Spinal cord (tissue), 10 donors: ENCODE measurements around the gene TMEM94. TPM values are rescaled to one million over a fixed set of nuclear protein-coding genes. Genes with fewer than 3 reads are reported as not detected.
A peak's percentile ranks its signal among the peaks of the same experiment; 100 is the strongest.

Experiments used
- DNase-seq, 6 donors: peaks; one replicate each; pipeline versions ENCODE4 v3.0.0 to v3.0.0-alpha.2; 2013 to 2015; ENCODE audit warnings: low spot score in 6 of 6, low read depth in 4 of 6
- H3K27ac ChIP-seq: one replicate; pipeline ENCODE4 v1.5.1; 2013; ENCODE audit warnings: low read depth, low read length, control low read depth
- H3K27me3 ChIP-seq: one replicate; pipeline ENCODE4 v1.6.1; 2013; ENCODE audit warnings: low read length; ENCODE audit not compliant: control insufficient read depth, insufficient read depth
- H3K36me3 ChIP-seq: one replicate; pipeline ENCODE4 v1.6.1; 2013; ENCODE audit warnings: low read length; ENCODE audit not compliant: control insufficient read depth, insufficient read depth
- H3K4me1 ChIP-seq: one replicate; pipeline ENCODE4 v1.6.1; 2013; ENCODE audit warnings: low read length; ENCODE audit not compliant: control insufficient read depth, insufficient read depth
- H3K4me3 ChIP-seq: one replicate; pipeline ENCODE4 v1.5.1; 2013; ENCODE audit warnings: low read depth, low read length, control low read depth
- H3K9me3 ChIP-seq: one replicate; pipeline ENCODE4 v1.6.1; 2013; ENCODE audit warnings: low read length; ENCODE audit not compliant: control insufficient read depth, insufficient read depth
- WGBS: methylation state at CpG from one replicate; pipeline ENCODE4 v1.1.5; 2013; ENCODE audit warnings: missing lambda C conversion rate; ENCODE audit not compliant: insufficient coverage; 5-methylcytosine and 5-hydroxymethylcytosine counted together
- polyA plus RNA-seq, 2 donors: library from polyadenylated mRNA; unstranded; fragments of 120-200 nt; gene quantifications; one replicate each; pipeline ENCODE4 v1.2.1, GENCODE V29; 2013; ENCODE audit not compliant: insufficient read length in 2 of 2
- total RNA-seq, 2 donors: library from RNA; depleted of rRNA in 1 of 2; stranded (reverse); fragments of 120-200 nt in 1 of 2; fragments of >200 nt in 1 of 2; gene quantifications; one replicate each; pipeline versions ENCODE4 v1.2.3 to v1.2.4, GENCODE V29; 2013 to 2014
- donor health status: healthy.

TMEM94 gene
- total and polyA plus RNA-seq, 4 donors: 23.2 to 120 (median 82.4) TPM

- H3K4me1 ChIP-seq: peaks cover 77% of the 10 kb centered on the region
- no peak for DNase-seq
- 86% methylated on average over 10 of the region's 16 CpGs for WGBS
- H3K27ac ChIP-seq: peak overlapping the region; percentile 10
- H3K9me3 ChIP-seq: no peaks in the 10 kb centered on the region
- H3K36me3 ChIP-seq: peaks cover 48% of the 10 kb centered on the region
- H3K27me3 ChIP-seq: no peaks in the 10 kb centered on the region
- no peak overlapping the region for H3K4me3 ChIP-seq
Observed at GRCh38 chr17:75482098-75482942, 25.9 kb downstream of the TMEM94 start.

GRCh38 chr17:75485688-75486087, 29.3 kb downstream of the TMEM94 start:
- no peak overlapping the region for H3K27ac ChIP-seq
- WGBS: 82% methylated on average over 12 of the region's 12 CpGs

DNA sequence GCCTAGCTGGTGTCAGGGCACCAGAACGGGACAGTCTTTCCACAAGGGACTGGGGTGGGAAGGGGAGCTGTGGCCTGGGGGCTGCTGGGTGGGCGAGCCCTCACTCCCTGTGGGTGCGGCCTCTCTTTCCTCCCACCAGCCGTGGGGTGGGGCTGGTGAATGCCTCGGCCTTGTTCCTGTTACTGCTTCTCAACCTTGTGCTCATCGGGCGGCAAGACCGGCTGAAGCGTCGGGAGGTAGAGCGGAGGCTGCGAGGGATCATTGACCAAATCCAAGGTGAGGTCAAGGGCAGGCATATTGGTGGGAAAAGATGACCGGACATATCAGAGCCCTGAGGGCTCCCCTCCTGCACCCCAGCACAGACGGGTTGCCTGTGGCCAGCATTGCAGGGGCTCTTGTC, 29.7 kb downstream of the TMEM94 start:
- no peaks in the 10 kb centered on the region for H3K9me3 ChIP-seq
- no peak overlapping the region for H3K27ac ChIP-seq
- H3K4me1 ChIP-seq: peaks cover 66% of the 10 kb centered on the region
- 92% methylated on average over 12 of the region's 14 CpGs for WGBS
- H3K4me3 ChIP-seq: no peak overlapping the region
- peaks cover 65% of the 10 kb centered on the region for H3K36me3 ChIP-seq
- no peak for DNase-seq
- no peaks in the 10 kb centered on the region for H3K27me3 ChIP-seq

More at GRCh38 chr17:75485688-75486087, 29.3 kb downstream of the TMEM94 start:
- no peaks in the 10 kb centered on the region for H3K9me3 ChIP-seq
- no peaks in the 10 kb centered on the region for H3K27me3 ChIP-seq
- no peak overlapping the region for H3K4me3 ChIP-seq
- no peak for DNase-seq
- peaks cover 70% of the 10 kb centered on the region for H3K4me1 ChIP-seq
- peaks cover 64% of the 10 kb centered on the region for H3K36me3 ChIP-seq

GRCh38 chr17:75486951-75487350, 30.5 kb downstream of the TMEM94 start:
- H3K9me3 ChIP-seq: no peaks in the 10 kb centered on the region
- no peak overlapping the region for H3K4me3 ChIP-seq
- DNase-seq: no peak
- no peaks in the 10 kb centered on the region for H3K27me3 ChIP-seq
- no peak overlapping the region for H3K27ac ChIP-seq
- H3K36me3 ChIP-seq: peaks cover 67% of the 10 kb centered on the region
- WGBS: 84% methylated on average over 3 of the region's 5 CpGs
- H3K4me1 ChIP-seq: peaks cover 58% of the 10 kb centered on the region

- no peak for DNase-seq
- WGBS: 79% methylated on average over 9 of the region's 12 CpGs
- Histone ChIP-seq H3K27me3 (no peaks in the 10 kb centered on the region), H3K4me3 (no peak overlapping the region), H3K4me1 (peaks cover 53% of the 10 kb centered on the region), H3K27ac (no peak overlapping the region), H3K36me3 (peaks cover 72% of the 10 kb centered on the region), H3K9me3 (no peaks in the 10 kb centered on the region)
Observed at GRCh38 chr17:75487351-75488070, 31.1 kb downstream of the TMEM94 start.

- Histone ChIP-seq H3K27me3 (no peaks in the 10 kb centered on the region), H3K27ac (peak overlapping the region; percentile 3), H3K4me1 (peaks cover 41% of the 10 kb centered on the region), H3K4me3 (no peak overlapping the region), H3K36me3 (peaks cover 86% of the 10 kb centered on the region), H3K9me3 (no peaks in the 10 kb centered on the region)
- 86% methylated on average over 21 of the region's 24 CpGs for WGBS
- DNase-seq: no peak
Observed at GRCh38 chr17:75488693-75489510, 32.5 kb downstream of the TMEM94 start.

DNA sequence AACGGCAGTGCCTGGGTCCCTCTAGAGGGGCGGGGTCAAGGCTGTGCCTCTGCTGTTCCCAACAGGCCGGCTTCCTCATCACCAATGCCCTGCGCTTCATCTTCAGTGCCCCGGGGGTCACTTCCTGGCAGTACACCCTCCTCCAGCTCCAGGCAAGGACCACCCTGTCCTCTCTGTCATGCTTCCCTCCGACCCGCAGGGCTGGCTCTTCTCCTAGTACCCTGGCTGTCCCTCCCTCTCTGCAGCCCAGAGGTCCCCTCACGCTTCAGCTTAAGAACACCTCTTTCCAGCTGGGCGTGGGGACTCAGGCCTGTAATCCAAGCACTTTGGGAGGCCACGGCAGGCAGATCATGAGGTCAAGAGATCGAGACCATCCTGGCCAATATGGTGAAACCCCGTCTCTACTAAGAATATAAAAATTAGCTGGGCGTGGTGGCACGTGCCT, 33.1 kb downstream of the TMEM94 start:
- Histone ChIP-seq H3K36me3 (peaks cover 93% of the 10 kb centered on the region), H3K9me3 (no peaks in the 10 kb centered on the region), H3K4me1 (peaks cover 40% of the 10 kb centered on the region), H3K27me3 (no peaks in the 10 kb centered on the region), H3K27ac (no peak overlapping the region), H3K4me3 (no peak overlapping the region)
- 83% methylated on average over 12 of the region's 14 CpGs for WGBS
- DNase-seq: no peak

- Histone ChIP-seq H3K27me3 (no peaks in the 10 kb centered on the region), H3K27ac (no peak overlapping the region), H3K4me3 (no peak overlapping the region), H3K4me1 (peaks cover 36% of the 10 kb centered on the region), H3K9me3 (no peaks in the 10 kb centered on the region), H3K36me3 (peaks cover 97% of the 10 kb centered on the region)
- 80% methylated on average over 14 of the region's 14 CpGs for WGBS
- no peak for DNase-seq
Observed at GRCh38 chr17:75490173-75490743, 33.8 kb downstream of the TMEM94 start.
